ENCODE measurements around the gene CHRM1.

The CHRM1 gene

DNA sequence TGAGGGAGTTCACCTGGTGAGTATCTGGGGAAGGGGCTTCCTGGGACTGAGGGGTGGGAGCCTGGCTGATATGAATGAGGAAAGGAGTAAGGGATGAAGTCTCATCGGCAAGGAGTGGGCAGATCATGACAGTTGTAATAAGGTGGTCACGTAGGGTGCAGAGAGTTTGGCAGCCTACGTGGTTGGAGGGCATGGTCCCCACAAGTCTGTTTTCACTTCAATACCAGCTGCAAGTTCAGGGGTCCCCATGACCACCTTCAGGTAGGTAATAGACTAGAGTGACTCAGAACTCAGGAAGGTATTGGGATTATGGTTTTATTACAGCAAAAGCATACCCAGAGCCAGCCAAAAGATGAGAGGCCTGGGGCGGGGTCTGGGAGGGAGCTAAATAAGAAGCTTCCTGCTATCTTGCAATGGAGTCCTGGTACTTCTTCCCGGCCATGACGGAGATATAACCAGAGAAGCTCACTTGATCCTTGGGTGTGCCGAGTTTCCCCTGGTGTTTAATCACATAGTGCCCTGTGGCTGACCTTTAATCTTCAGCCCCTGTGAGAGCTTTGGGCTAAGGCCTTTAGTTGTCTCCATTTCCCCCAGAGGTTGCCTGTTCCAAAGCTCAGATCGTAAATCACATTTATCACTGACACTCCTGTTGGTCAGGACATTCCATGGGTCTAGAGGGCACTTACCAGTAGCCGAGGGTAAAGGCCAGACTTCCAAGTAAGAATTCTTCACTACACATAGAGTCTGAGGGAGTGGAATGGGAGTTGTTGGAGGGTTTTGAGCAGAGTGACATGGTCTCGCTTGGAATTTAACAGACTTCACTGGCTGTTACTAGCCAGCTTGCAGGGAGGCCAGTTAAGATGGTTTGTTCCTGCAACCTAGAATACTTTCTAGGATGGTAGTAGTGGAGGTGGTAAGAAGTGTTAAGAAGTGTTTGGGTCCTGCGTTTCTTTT is 31.4 kb downstream of the CHRM1 start:
- DNase-seq (ENCODE audit: low read depth) = no peak
- H3K4me3 ChIP-seq (ENCODE audit: low read depth, low read length) = no peak overlapping the region
- TF ChIP-seq, protein P1, sequence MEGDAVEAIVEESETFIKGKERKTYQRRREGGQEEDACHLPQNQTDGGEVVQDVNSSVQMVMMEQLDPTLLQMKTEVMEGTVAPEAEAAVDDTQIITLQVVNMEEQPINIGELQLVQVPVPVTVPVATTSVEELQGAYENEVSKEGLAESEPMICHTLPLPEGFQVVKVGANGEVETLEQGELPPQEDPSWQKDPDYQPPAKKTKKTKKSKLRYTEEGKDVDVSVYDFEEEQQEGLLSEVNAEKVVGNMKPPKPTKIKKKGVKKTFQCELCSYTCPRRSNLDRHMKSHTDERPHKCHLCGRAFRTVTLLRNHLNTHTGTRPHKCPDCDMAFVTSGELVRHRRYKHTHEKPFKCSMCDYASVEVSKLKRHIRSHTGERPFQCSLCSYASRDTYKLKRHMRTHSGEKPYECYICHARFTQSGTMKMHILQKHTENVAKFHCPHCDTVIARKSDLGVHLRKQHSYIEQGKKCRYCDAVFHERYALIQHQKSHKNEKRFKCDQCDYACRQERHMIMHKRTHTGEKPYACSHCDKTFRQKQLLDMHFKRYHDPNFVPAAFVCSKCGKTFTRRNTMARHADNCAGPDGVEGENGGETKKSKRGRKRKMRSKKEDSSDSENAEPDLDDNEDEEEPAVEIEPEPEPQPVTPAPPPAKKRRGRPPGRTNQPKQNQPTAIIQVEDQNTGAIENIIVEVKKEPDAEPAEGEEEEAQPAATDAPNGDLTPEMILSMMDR (IDR thresholded peaks at IDR 0.05; ENCODE audit: control insufficient read depth, extremely low read depth, insufficient read depth) = no peak

DNA sequence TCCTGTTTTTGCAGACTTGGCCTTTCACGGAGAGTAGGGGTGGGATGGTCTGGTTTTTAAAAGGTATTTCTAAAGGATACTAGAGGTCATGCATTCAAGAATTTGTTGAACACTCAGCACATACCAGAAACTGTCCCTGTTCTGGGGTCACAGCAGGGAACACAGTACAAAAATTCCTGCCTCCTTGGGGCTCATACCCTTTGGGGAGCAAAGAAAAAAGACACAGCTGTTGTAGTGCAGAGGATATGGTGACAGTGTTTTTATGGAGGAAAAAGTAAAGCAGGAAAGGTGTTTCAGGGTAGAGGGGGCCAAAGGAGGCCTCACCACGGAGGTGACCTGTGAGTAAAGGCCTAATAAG is 32.1 kb downstream of the CHRM1 start:
- DNase-seq (ENCODE audit: low read depth) = no peak
- TF ChIP-seq, protein P1 (IDR thresholded peaks at IDR 0.05; ENCODE audit: control insufficient read depth, extremely low read depth, insufficient read depth) = no peak

DNA sequence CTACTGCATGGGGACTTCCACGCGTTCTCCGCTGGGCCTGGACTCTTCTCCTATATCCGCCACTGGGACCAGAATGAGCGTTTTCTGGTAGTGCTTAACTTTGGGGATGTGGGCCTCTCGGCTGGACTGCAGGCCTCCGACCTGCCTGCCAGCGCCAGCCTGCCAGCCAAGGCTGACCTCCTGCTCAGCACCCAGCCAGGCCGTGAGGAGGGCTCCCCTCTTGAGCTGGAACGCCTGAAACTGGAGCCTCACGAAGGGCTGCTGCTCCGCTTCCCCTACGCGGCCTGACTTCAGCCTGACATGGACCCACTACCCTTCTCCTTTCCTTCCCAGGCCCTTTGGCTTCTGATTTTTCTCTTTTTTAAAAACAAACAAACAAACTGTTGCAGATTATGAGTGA is 32.8 kb downstream of the CHRM1 start:
- no peak for DNase-seq (ENCODE audit: low read depth)
- no peak overlapping the region for H3K4me3 ChIP-seq (ENCODE audit: low read depth, low read length)
- TF ChIP-seq, protein P1 (IDR thresholded peaks at IDR 0.05; ENCODE audit: control insufficient read depth, extremely low read depth, insufficient read depth) = no peak

More for the DNA sequence above, 32.1 kb downstream of the CHRM1 start:
- H3K4me3 ChIP-seq (ENCODE audit: low read depth, low read length) = no peak overlapping the region

DNA sequence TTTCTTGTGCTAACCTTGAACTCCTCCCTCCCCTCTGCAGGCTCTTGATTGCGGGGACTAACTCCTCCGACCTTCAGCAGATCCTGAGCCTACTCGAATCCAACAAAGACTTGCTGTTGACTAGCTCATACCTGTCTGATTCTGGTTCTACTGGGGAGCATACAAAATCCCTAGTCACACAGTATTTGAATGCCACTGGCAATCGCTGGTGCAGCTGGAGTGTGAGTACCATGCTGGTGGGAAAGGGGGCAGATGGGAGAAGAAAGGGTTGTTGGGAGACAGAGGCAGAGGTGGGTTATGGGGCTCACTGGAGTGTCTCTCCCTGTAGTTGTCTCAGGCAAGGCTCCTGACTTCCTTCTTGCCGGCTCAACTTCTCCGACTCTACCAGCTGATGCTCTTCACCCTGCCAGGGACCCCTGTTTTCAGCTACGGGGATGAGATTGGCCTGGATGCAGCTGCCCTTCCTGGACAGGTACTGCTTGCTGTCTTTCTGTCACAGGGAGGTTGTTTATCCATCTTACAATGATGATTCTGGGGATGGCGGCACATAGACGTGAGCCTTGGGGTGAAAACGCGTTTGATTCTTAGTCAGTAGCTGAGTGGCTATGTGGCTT is 35.9 kb downstream of the CHRM1 start:
- no peak for DNase-seq (ENCODE audit: low read depth)
- TF ChIP-seq, protein P1 (IDR thresholded peaks at IDR 0.05; ENCODE audit: control insufficient read depth, extremely low read depth, insufficient read depth) = no peak
- no peak overlapping the region for H3K4me3 ChIP-seq (ENCODE audit: low read depth, low read length)

DNA sequence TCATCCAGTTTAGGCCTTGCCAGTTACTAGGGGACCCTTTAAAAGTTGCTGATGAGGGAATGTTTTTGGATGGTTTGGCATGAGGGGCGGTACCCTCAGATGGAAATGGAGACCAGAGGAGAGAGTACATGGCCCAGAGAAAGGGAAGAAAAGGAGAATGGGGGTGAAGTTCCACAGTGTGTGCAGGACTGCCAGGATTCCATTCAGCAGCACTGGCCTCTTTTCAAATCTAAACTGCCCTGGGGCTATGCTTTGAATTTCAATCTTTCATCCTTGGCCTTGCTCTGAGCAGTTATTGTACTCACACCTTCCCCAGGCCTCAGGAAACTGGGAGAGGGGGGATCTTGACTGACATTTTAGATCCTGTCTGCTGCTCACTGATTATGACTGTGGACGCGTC is 37.5 kb downstream of the CHRM1 start:
- DNase-seq (ENCODE audit: low read depth) = no peak
- TF ChIP-seq, protein P1 (IDR thresholded peaks at IDR 0.05; ENCODE audit: control insufficient read depth, extremely low read depth, insufficient read depth) = no peak
- peak overlapping the region; percentile 79 for H3K4me3 ChIP-seq (ENCODE audit: low read depth, low read length)

DNA sequence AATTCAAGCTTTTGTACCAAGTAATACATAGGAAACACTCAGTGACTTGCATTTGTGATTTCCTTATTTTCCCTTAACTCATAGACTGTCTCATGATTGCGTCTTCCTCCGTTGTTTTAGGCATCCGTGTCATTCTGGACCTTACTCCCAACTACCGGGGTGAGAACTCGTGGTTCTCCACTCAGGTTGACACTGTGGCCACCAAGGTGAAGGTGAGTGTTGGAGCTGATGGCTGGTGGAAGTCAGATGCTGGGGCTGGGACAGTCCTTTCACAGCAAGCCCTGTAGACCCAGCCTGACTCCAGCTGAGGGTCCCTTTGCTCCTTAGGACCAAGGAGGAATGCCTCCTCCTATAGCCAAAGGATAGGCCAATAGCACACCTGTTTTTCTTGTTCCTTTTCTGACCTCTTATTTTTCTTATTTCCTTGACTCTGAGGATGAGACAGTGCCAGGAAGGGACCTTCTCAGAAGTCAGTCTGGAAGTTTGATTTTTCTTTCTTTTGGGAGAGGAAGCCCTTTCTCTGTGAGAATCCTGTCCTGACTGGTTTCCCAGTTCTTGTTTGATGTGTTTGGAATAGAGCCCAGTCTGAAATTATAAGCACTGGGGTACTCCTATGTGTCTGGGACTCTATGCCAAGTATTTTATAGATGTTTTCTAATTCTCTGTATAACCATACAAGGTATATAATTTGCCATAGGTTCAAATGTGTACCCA is 38.2 kb downstream of the CHRM1 start:
- TF ChIP-seq, protein P1 (IDR thresholded peaks at IDR 0.05; ENCODE audit: control insufficient read depth, extremely low read depth, insufficient read depth) = no peak
- DNase-seq (ENCODE audit: low read depth) = peak; percentile 83
- peak overlapping the region; percentile 79 for H3K4me3 ChIP-seq (ENCODE audit: low read depth, low read length)

Measured in LNCaP clone FGC (cell line).